Lung (tissue), 12 donors: ENCODE data around the gene URB2. TPM values are rescaled to one million over a fixed set of nuclear protein-coding genes. Genes with fewer than 3 reads are reported as not detected.

Experiments used
- ATAC-seq: fragments of 200-7000 bp; cut with Tn5 transposase; one replicate; pipeline ENCODE4 v1.9.1; 2020; ENCODE audit warnings: moderate number of reproducible peaks; ENCODE audit not compliant: insufficient read depth, low FRiP score
- DNase-seq, 3 donors: peaks; one replicate each; pipeline ENCODE4 v3.0.0-alpha.2; 2013 to 2017
- H3K27ac ChIP-seq, 2 donors: one replicate each; pipeline ENCODE4 v1.5.1; 2013; ENCODE audit warnings: mild to moderate bottlenecking in 2 of 2, moderate library complexity in 2 of 2, control low read depth in 1 of 2, inconsistent platforms in 1 of 2, low read depth in 1 of 2, low read length in 1 of 2
- H3K27me3 ChIP-seq, 3 donors: one replicate each; pipeline ENCODE4 v1.5.1; 2013; ENCODE audit warnings: low read length in 2 of 3; ENCODE audit not compliant: control insufficient read depth in 3 of 3, insufficient read depth in 3 of 3
- H3K36me3 ChIP-seq, 4 donors: one replicate each; pipeline ENCODE4 v1.5.1; 2013; ENCODE audit warnings: low read length in 4 of 4, mild to moderate bottlenecking in 1 of 4, moderate library complexity in 1 of 4; ENCODE audit not compliant: control insufficient read depth in 4 of 4, insufficient read depth in 4 of 4
- H3K4me1 ChIP-seq, 5 donors: one replicate each; pipeline ENCODE4 v1.5.1; 2013; ENCODE audit warnings: low read length in 5 of 5, mild to moderate bottlenecking in 2 of 5, moderate library complexity in 1 of 5; ENCODE audit not compliant: control insufficient read depth in 5 of 5, insufficient read depth in 5 of 5
- H3K4me3 ChIP-seq: one replicate; pipeline ENCODE4 v1.5.1; 2013; ENCODE audit warnings: mild to moderate bottlenecking, control low read depth, moderate library complexity
- H3K9ac ChIP-seq, 2 donors: one replicate each; pipeline ENCODE4 v1.5.1; 2013; ENCODE audit warnings: low read length in 2 of 2, control low read depth in 1 of 2; ENCODE audit not compliant: insufficient read depth in 1 of 2
- H3K9me3 ChIP-seq, 4 donors: one replicate each; pipeline ENCODE4 v1.5.1; 2013; ENCODE audit warnings: low read length in 3 of 4, mild to moderate bottlenecking in 1 of 4, moderate library complexity in 1 of 4; ENCODE audit not compliant: control insufficient read depth in 4 of 4, insufficient read depth in 3 of 4
- WGBS, 2 donors: extraction: QIAGEN DNeasy Blood & Tissue Kit; methylation state at CpG; one replicate each; pipeline ENCODE4 v1.1.7; 2013; 5-methylcytosine and 5-hydroxymethylcytosine counted together
- polyA plus RNA-seq, 2 donors: library from polyadenylated mRNA; stranded (reverse); fragments of 200-250 nt; gene quantifications; one replicate each; pipeline ENCODE4 v1.2.1, GENCODE V29; 2013
- total RNA-seq, 2 donors: library from RNA; depleted of rRNA in 1 of 2; stranded (reverse); fragments of >200 nt in 1 of 2; gene quantifications; one replicate each; pipeline ENCODE4 v1.2.1, GENCODE V29; 2014 to 2021
- TF ChIP-seq, protein P1 (sequence below): IDR thresholded peaks from 2 replicates; pipeline ENCODE4 v1.5.1; 2012; ENCODE audit warnings: mild to moderate bottlenecking; ENCODE audit errors: control extremely low read depth, extremely low read depth
- donor health status: control.
- donor health status: control.
- donor health status: Bipolar disorder and iron deficiency.
- donor health status: healthy.
- donor health status: DM: yes; HTN: yes; CAD: no.

The URB2 gene
- total and polyA plus RNA-seq, 4 donors, result 2.6 to 10.9 (median 6.1) TPM

DNA sequence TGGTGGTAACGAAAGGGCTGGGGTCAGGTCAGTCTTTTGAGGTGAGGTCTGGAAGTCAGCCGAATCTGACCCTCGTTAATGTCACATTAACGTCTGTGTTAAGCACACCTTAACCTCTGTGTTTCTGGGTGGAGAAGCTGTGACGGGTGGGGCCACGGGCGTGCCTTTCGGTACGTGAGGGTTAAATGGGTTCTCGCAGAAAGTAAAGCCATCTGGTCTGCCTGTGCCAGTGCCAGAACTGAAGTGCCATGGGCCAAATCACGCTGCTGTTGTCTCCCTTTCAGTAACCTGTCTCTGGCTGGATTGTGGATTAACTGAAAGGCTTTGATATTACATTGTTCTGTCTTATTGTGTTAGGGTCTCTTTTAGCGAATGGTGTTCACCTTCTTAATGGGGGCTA is 14.4 kb downstream of the URB2 start:
- peaks cover 20 to 37% (median 31%) of the 10 kb centered on the region in 4 donors for H3K36me3 ChIP-seq
- no peak for DNase-seq
- TF ChIP-seq, protein P1, sequence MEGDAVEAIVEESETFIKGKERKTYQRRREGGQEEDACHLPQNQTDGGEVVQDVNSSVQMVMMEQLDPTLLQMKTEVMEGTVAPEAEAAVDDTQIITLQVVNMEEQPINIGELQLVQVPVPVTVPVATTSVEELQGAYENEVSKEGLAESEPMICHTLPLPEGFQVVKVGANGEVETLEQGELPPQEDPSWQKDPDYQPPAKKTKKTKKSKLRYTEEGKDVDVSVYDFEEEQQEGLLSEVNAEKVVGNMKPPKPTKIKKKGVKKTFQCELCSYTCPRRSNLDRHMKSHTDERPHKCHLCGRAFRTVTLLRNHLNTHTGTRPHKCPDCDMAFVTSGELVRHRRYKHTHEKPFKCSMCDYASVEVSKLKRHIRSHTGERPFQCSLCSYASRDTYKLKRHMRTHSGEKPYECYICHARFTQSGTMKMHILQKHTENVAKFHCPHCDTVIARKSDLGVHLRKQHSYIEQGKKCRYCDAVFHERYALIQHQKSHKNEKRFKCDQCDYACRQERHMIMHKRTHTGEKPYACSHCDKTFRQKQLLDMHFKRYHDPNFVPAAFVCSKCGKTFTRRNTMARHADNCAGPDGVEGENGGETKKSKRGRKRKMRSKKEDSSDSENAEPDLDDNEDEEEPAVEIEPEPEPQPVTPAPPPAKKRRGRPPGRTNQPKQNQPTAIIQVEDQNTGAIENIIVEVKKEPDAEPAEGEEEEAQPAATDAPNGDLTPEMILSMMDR, result no peak

DNA sequence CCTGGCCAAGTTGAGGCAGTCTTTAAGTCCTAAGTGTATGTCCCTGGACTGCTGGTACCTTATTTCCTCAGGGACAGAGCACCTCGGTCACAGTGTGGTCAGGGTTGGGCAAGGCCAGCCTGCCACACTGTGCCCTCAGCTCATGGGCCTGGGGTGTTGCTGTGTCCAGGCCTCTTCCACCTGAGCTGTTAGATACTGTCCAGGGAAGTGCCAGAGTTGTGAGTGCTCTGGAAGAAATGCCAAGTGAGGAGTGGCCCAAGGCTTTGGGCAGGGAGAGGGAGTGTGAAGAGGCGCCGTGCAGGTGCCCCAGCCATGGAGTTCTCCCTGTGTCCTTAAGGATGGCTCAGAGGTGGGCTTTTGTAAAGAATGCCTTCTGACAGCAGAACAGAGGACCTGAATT is 15.3 kb downstream of the URB2 start:
- Histone ChIP-seq H3K27ac (no peak overlapping the region), H3K4me1 (no peaks in the 10 kb centered on the region), H3K9ac (no peak overlapping the region), H3K9me3 (no peaks in the 10 kb centered on the region), H3K27me3 (no peaks in the 10 kb centered on the region), H3K36me3 (peaks cover 17 to 34% (median 24%) of the 10 kb centered on the region in 4 donors), H3K4me3 (no peak overlapping the region)
- ATAC-seq, result no peak
- 94 to 96% methylated on average over 3 of the region's 3 CpGs for WGBS, 2 donors
- TF ChIP-seq, protein P1, result no peak
- DNase-seq, result no peak

More for the DNA sequence above, 14.4 kb downstream of the URB2 start:
- no peak for ATAC-seq
- Histone ChIP-seq H3K4me3 (no peak overlapping the region), H3K9ac (no peak overlapping the region), H3K27me3 (no peaks in the 10 kb centered on the region), H3K4me1 (no peaks in the 10 kb centered on the region), H3K27ac (no peak overlapping the region), H3K9me3 (no peaks in the 10 kb centered on the region)
- WGBS, 2 donors, result 91% methylated on average over 12 of the region's 12 CpGs

DNA sequence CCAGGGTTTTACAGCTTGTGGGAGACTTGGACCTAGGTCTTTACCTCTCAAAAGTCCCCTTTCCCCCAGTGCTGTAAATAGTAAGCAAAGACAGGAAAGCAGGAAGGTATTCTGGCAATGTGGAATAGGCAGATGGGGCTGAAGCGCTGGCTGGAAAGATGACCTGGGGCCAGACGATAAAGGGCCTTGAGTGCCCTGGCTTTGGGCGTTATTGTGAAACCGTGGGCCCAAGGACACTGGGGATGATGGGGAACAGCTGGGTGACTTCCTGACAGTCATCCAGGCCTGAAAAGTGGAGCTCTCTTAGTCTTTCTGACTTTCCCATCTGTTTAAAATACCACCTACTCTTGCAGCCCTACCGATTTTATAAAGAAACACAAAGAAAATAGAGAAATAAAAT is 16.3 kb downstream of the URB2 start:
- no peak for ATAC-seq
- Histone ChIP-seq H3K4me3 (no peak overlapping the region), H3K27me3 (no peaks in the 10 kb centered on the region), H3K36me3 (peaks cover 16 to 35% (median 19%) of the 10 kb centered on the region in 4 donors), H3K27ac (no peak overlapping the region), H3K9ac (no peak overlapping the region), H3K9me3 (no peaks in the 10 kb centered on the region), H3K4me1 (no peaks in the 10 kb centered on the region)
- WGBS, 2 donors, result 74 to 84% methylated on average over 5 of the region's 5 CpGs
- DNase-seq, result peak; percentile 5 to 47 (median 25)
- TF ChIP-seq, protein P1, result no peak

DNA sequence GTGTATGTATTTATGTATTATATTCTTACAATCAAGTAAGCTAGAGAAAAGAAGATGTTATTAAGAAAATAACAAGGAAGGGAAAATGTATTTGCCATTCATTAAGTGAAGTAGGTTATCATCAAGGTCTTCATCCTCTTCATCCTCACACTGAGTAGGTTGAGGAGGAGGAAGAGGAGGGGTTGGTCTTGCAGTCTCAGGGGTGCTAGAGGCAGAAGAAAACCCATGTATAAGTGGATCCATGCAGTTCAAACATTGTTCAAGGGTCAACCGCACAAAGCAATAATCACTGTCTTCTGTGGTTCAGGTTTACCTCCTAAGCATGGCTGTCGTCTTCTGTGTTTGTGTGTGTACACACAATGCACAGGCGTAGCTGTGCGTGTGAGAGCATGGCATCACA is 16.9 kb downstream of the URB2 start:
- Histone ChIP-seq H3K27ac (no peak overlapping the region), H3K36me3 (peaks cover 16 to 32% (median 20%) of the 10 kb centered on the region in 4 donors), H3K9me3 (no peaks in the 10 kb centered on the region), H3K4me1 (no peaks in the 10 kb centered on the region), H3K9ac (no peak overlapping the region), H3K27me3 (no peaks in the 10 kb centered on the region), H3K4me3 (no peak overlapping the region)
- ATAC-seq (no peak), DNase-seq (no peak)
- TF ChIP-seq, protein P1, result no peak
- 97 to 99% methylated on average over 4 of the region's 4 CpGs for WGBS, 2 donors
